SU-DHL-6 (cell line): ENCODE data around the gene ACSF3.
A peak's percentile ranks its signal among the peaks of the same experiment; 100 is the strongest.

ENCODE experiments used
- H2AFZ ChIP-seq: fragments of 200-600 bp; sonication (generic); 2 replicates; pipeline ENCODE4 v1.6.1; 2014; ENCODE audit warnings: low read depth, mild to moderate bottlenecking, moderate library complexity, mixed read lengths, antibody characterized with exemption, low read length; ENCODE audit not compliant: severe bottlenecking
- H3F3A ChIP-seq: fragments of 200-600 bp; shearing (Covaris generic); 2 replicates; pipeline ENCODE4 v1.6.0; 2016; ENCODE audit warnings: antibody characterized with exemption, mild to moderate bottlenecking; ENCODE audit not compliant: insufficient read depth
- H3K27ac ChIP-seq: fragments of 200-600 bp; sonication (generic); 2 replicates; pipeline ENCODE4 v1.5.1; 2016; ENCODE audit warnings: low read depth, mild to moderate bottlenecking, low read length, moderate library complexity, mixed read lengths
- H3K27me3 ChIP-seq: fragments of 200-600 bp; sonication (generic), shearing (Covaris generic); 2 replicates; pipeline ENCODE4 v1.6.0; 2014; ENCODE audit warnings: mild to moderate bottlenecking, low read length
- H3K36me3 ChIP-seq: fragments of 200-600 bp; sonication (generic); 2 replicates; pipeline ENCODE4 v1.6.1; 2014; ENCODE audit warnings: mild to moderate bottlenecking, low read length, mixed read lengths
- H3K4me2 ChIP-seq: fragments of 300-600, 200-600 bp; shearing (Covaris generic), sonication (generic); 2 replicates; pipeline ENCODE4 v1.6.0; 2014; ENCODE audit warnings: low read length, low read depth, mild to moderate bottlenecking; ENCODE audit not compliant: poor library complexity, severe bottlenecking
- H3K4me3 ChIP-seq: fragments of 200-600 bp; sonication (generic); 2 replicates; pipeline ENCODE4 v1.5.1; 2014; ENCODE audit warnings: antibody characterized with exemption, low read length, mild to moderate bottlenecking, mixed read lengths; ENCODE audit not compliant: insufficient read depth, poor library complexity, severe bottlenecking
- H3K79me2 ChIP-seq: fragments of 200-600 bp; sonication (generic); 2 replicates; pipeline ENCODE4 v1.6.1; 2014; ENCODE audit warnings: mild to moderate bottlenecking, low read length, moderate library complexity; ENCODE audit not compliant: insufficient read depth
- H3K9ac ChIP-seq: fragments of 200-600 bp; sonication (generic); 2 replicates; pipeline ENCODE4 v1.7.0; 2014; ENCODE audit warnings: mild to moderate bottlenecking, low read length
- H3K9me2 ChIP-seq: fragments of 200-600 bp; sonication (generic); replicated peaks from 2 replicates; pipeline ENCODE4 v1.6.1; 2014; ENCODE audit warnings: low read length; ENCODE audit not compliant: insufficient read depth
- H3K9me3 ChIP-seq: fragments of 200-600 bp; sonication (generic); 2 replicates; pipeline ENCODE4 v1.6.1; 2014; ENCODE audit warnings: low read length, mixed read lengths; ENCODE audit not compliant: insufficient read depth
- H4K20me1 ChIP-seq: fragments of 200-600 bp; sonication (generic); 2 replicates; pipeline ENCODE4 v1.6.1; 2014; ENCODE audit warnings: low read depth, mild to moderate bottlenecking, antibody characterized with exemption, low read length, moderate library complexity, mixed read lengths
- EZH2phosphoT487 ChIP-seq: fragments of 200-600 bp; sonication (generic), shearing (Covaris generic); conservative IDR thresholded peaks from 2 replicates; pipeline ENCODE4 v1.6.1; 2018; ENCODE audit warnings: mild to moderate bottlenecking, antibody characterized with exemption, low read length, moderate library complexity, mixed read lengths
- TF ChIP-seq, protein P1 (sequence below): fragments of 200-600 bp; sonication (generic); IDR thresholded peaks from one replicate; pipeline ENCODE4 v1.5.1; 2017; ENCODE audit warnings: antibody characterized with exemption, mild to moderate bottlenecking, low read length, moderate library complexity; ENCODE audit not compliant: insufficient read depth, poor library complexity, severe bottlenecking

ACSF3 gene

GRCh38 chr16:89169778-89170177 lies 76.1 kb downstream of the ACSF3 start:
- no peak overlapping the region for H2AFZ ChIP-seq
- no peak overlapping the region for H3K4me2 ChIP-seq
- H3K9me2 ChIP-seq = no peaks in the 10 kb centered on the region
- H4K20me1 ChIP-seq = no peaks in the 10 kb centered on the region
- no peak overlapping the region for H3K27ac ChIP-seq
- no peaks in the 10 kb centered on the region for H3K27me3 ChIP-seq
- no peak overlapping the region for H3K4me3 ChIP-seq
- no peak for TF ChIP-seq EZH2phosphoT487
- TF ChIP-seq, protein P1, sequence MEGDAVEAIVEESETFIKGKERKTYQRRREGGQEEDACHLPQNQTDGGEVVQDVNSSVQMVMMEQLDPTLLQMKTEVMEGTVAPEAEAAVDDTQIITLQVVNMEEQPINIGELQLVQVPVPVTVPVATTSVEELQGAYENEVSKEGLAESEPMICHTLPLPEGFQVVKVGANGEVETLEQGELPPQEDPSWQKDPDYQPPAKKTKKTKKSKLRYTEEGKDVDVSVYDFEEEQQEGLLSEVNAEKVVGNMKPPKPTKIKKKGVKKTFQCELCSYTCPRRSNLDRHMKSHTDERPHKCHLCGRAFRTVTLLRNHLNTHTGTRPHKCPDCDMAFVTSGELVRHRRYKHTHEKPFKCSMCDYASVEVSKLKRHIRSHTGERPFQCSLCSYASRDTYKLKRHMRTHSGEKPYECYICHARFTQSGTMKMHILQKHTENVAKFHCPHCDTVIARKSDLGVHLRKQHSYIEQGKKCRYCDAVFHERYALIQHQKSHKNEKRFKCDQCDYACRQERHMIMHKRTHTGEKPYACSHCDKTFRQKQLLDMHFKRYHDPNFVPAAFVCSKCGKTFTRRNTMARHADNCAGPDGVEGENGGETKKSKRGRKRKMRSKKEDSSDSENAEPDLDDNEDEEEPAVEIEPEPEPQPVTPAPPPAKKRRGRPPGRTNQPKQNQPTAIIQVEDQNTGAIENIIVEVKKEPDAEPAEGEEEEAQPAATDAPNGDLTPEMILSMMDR = no peak
- no peak overlapping the region for H3K9ac ChIP-seq
- H3K79me2 ChIP-seq = no peaks in the 10 kb centered on the region
- H3K9me3 ChIP-seq = no peaks in the 10 kb centered on the region
- H3F3A ChIP-seq = no peaks in the 10 kb centered on the region
- H3K36me3 ChIP-seq = no peaks in the 10 kb centered on the region

DNA sequence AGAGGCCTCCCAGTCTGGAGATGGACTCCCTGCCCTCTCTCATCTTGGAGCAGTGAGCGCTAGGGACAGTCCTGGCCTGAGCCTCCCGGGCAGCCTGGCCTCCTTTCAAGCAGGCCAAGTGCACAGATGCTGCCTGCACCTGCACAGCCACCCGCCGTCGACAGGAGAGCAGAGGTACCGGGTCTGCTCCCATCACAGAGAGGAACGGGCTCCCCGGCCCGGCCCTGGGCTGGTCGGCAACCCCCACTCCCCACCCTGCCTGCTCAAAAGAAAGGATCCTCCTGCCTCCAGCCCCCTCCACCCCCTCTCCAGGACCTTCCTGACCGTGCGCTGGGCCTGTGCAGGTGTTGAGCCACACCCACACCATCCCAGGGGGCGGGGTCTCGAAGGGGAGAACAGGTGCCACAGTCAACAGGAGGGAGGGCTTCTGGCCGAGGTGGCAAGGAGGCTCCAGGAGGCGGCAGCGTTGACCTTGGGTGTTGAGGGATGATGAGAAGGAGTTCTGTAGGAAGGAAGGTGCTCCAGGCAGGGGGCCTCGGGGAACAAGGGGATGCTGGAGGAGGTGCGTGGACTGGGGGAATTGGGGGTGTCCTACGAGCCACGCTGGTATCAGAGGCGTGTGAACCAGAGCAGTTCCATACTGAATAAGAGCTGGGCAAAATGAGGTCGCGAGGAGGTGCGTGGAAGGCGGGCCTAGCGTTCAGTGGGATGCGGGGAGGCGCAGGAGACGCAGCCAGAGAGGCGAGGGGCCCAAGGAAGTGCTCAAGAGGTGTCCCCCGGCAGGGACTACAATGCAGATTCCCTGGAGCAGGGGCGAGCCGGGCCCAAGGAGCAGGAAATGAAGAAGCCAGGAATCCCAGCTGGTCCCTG lies 76.9 kb downstream of the ACSF3 start:
- no peak overlapping the region for H2AFZ ChIP-seq
- H3K27me3 ChIP-seq = no peaks in the 10 kb centered on the region
- TF ChIP-seq, protein P1 = no peak
- no peak for TF ChIP-seq EZH2phosphoT487
- no peaks in the 10 kb centered on the region for H3F3A ChIP-seq
- no peak overlapping the region for H3K27ac ChIP-seq
- no peaks in the 10 kb centered on the region for H4K20me1 ChIP-seq
- no peaks in the 10 kb centered on the region for H3K9me3 ChIP-seq
- peak overlapping the region; percentile 23; the same call in 1 of the 2 replicates for H3K9ac ChIP-seq
- no peaks in the 10 kb centered on the region for H3K36me3 ChIP-seq
- H3K4me3 ChIP-seq = no peak overlapping the region
- H3K4me2 ChIP-seq = peak overlapping the region; percentile 50
- no peaks in the 10 kb centered on the region for H3K9me2 ChIP-seq
- no peaks in the 10 kb centered on the region for H3K79me2 ChIP-seq

DNA sequence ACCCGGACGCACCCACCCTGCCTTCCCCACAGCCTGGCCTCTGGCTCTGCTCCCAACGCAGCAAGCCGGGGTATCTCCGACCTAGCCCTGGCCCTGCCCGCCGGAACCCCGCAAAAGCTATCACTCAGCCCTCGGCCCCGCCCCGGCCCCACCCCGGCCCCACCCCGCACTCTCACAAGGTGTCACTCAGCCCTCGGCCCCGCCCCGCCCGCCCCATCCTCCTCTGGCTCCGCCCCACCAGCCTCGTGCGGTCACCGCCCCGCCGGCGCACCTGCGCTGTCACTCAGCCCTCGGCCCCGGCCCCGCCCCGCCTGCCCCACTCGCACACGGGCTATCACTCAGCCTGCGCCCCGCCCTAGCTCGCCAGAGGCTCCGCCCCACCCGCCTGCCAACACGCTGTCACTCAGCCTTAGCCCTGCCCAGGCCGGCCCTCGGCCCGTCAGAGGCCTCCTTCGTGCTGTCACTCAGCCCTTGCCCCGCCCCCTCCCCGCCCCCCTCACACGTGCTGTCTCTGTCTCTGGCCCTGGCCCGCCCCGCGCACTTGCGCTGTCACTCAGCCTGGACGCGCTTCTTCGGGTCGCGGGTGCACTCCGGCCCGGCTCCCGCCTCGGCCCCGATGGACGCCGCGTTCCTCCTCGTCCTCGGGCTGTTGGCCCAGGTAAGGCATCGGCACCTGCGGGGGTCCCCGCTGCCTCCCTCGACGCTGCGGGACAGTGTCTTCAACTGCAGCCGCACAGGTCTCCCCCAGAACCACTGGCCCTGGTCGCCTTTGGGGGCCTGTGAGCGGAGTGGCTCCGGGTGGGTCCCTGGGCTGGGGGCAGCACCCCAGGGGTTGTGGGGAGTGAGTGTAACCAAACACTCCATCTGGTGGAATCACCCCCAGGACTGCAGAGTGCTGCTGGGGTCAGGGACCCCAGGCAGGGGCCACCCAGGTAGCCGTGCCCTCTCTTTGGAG lies 77.8 kb downstream of the ACSF3 start, which contains the start of gene CDH15:
CDH15 (plus strand) TSS at position 533 of the 955 bp plus-strand sequence; CDS start at position 617, 84 bp downstream.
- Histone ChIP-seq H3K4me2 (peak within 1 kb of the TSS; percentile 50), H3K36me3 (no peaks in the 10 kb centered on the region), H3K9ac (peak within 1 kb of the TSS; percentile 23; the same call in 1 of the 2 replicates), H3K27me3 (no peaks in the 10 kb centered on the region), H3K79me2 (no peaks in the 10 kb centered on the region), H3K27ac (no peak within 1 kb of the TSS), H2AFZ (no peak within 1 kb of the TSS), H3F3A (no peaks in the 10 kb centered on the region), H3K9me3 (no peaks in the 10 kb centered on the region), H4K20me1 (no peaks in the 10 kb centered on the region), H3K4me3 (no peak within 1 kb of the TSS), H3K9me2 (no peaks in the 10 kb centered on the region)
- no peak for TF ChIP-seq EZH2phosphoT487
- TF ChIP-seq, protein P1 = no peak
